ENCODE results near the gene BMPR2.
"Not testable (repeated sequence)": the region's sequence is repeated elsewhere in the genome, so short reads cannot be mapped to it uniquely, and the experiment has no call there.

BMPR2 gene

GRCh38 chr2:202455114-202455513 is 79.0 kb downstream of the BMPR2 start:
- no peak for DNase-seq

- DNase-seq: no peak
These were observed 84.0 kb downstream of the BMPR2 start for GRCh38 chr2:202460119-202460518.

GRCh38 chr2:202479090-202479489 is 103.0 kb downstream of the BMPR2 start:
- DNase-seq: no peak

GRCh38 chr2:202479610-202480009 is 103.5 kb downstream of the BMPR2 start:
- no peak for DNase-seq

- no peak for DNase-seq
These were observed 110.2 kb downstream of the BMPR2 start for GRCh38 chr2:202486351-202486750.

GRCh38 chr2:202488671-202489070 is 112.5 kb downstream of the BMPR2 start:
- no peak for DNase-seq

- no peak for DNase-seq
These were observed 114.4 kb downstream of the BMPR2 start for GRCh38 chr2:202490479-202490878.

- no peak for DNase-seq
These were observed 115.4 kb downstream of the BMPR2 start for GRCh38 chr2:202491514-202491913.

GRCh38 chr2:202494300-202495229 is 118.4 kb downstream of the BMPR2 start:
- DNase-seq: no peak

- DNase-seq: no peak
These were observed 119.1 kb downstream of the BMPR2 start for GRCh38 chr2:202495230-202495604.

GRCh38 chr2:202496835-202497472 is 120.8 kb downstream of the BMPR2 start:
- not testable (repeated sequence) for DNase-seq

GRCh38 chr2:202497473-202497866 is 121.3 kb downstream of the BMPR2 start:
- not testable (repeated sequence) for DNase-seq

GRCh38 chr2:202499841-202500240 is 123.7 kb downstream of the BMPR2 start:
- DNase-seq: not testable (repeated sequence)

GRCh38 chr2:202503276-202503675 is 127.1 kb downstream of the BMPR2 start:
- not testable (repeated sequence) for DNase-seq

GRCh38 chr2:202508686-202509085 is 132.6 kb downstream of the BMPR2 start:
- no peak for DNase-seq

- no peak for DNase-seq
These were observed 134.8 kb downstream of the BMPR2 start for GRCh38 chr2:202510911-202511310.

- DNase-seq: no peak
These were observed 136.0 kb downstream of the BMPR2 start for GRCh38 chr2:202512176-202512575.

GRCh38 chr2:202514732-202515131 is 138.6 kb downstream of the BMPR2 start:
- no peak for DNase-seq

- DNase-seq: no peak
These were observed 143.3 kb downstream of the BMPR2 start for GRCh38 chr2:202519453-202519852.

- no peak for DNase-seq
These were observed 145.3 kb downstream of the BMPR2 start for GRCh38 chr2:202521470-202521869.

- no peak for DNase-seq
These were observed 153.3 kb downstream of the BMPR2 start for GRCh38 chr2:202529389-202529788.

- DNase-seq: no peak
These were observed 153.9 kb downstream of the BMPR2 start for GRCh38 chr2:202530038-202530437.

- DNase-seq: not testable (repeated sequence)
These were observed 159.2 kb downstream of the BMPR2 start for GRCh38 chr2:202535290-202535689.

GRCh38 chr2:202541137-202541536 is 165.0 kb downstream of the BMPR2 start:
- DNase-seq: no peak
